HepG2 (cell line): ENCODE data around the gene OSM. TPM values are rescaled to one million over a fixed set of nuclear protein-coding genes. Genes with fewer than 3 reads are reported as not detected.

ENCODE experiments used
- ATAC-seq: fragments of 200-7000 bp; cut with Tn5 transposase; 3 replicates; pipeline ENCODE4 v1.9.1; 2020; ENCODE audit warnings: mild to moderate bottlenecking, moderate library complexity
- BruUV-seq: library from RNA; stranded (reverse); fragments of 400-500 nt; replicated peaks from 2 replicates; lab custom pipeline; 2021; lab: Mats Ljungman, UMichigan
- CTCF ChIA-PET: fragments of 300-600 bp; formaldehyde crosslinking; extraction: SDS; loops from one replicate; lab custom pipeline; 2021; ENCODE audit warnings: low total read pairs, inconsistent platforms, low intra/inter-chr PET ratio; lab: Yijun Ruan, JAX
- POLR2A ChIA-PET: fragments of 350-600 bp; sonication (Branson Sonifier 250); formaldehyde crosslinking; loops from one replicate; lab custom pipeline; 2020; ENCODE audit warnings: antibody characterized with exemption, inconsistent platforms; lab: Yijun Ruan, JAX
- DNase-seq: peaks from one replicate; pipeline ENCODE4 v3.0.0-alpha.2; 2015; ENCODE audit warnings: low spot score
- FAIRE-seq: peaks from 3 replicates; lab custom pipeline; 2011; peaks lifted over from hg19 to GRCh38; lab: Jason Lieb, UNC
- H2AFZ ChIP-seq: one replicate; pipeline ENCODE4 v1.6.1; 2011; ENCODE audit warnings: low read length, inconsistent platforms
- H3K27ac ChIP-seq: fragments of 300-600 bp; 3 replicates; pipeline ENCODE4 v1.8.0; 2011; ENCODE audit warnings: mixed run types, mild to moderate bottlenecking, mixed read lengths, low read length, inconsistent platforms; ENCODE audit not compliant: insufficient read depth; ENCODE audit errors: extremely low read length
- H3K27me3 ChIP-seq, 2 experiments: fragments of 200-600 bp in 1 of 2; 2 replicates in 1 of 2; 3 replicates in 1 of 2; pipeline versions ENCODE4 v1.6.0 to v1.8.0; 2011; ENCODE audit warnings: low read length in 2 of 2, mild to moderate bottlenecking in 2 of 2, moderate library complexity in 2 of 2, inconsistent platforms in 1 of 2; ENCODE audit not compliant: insufficient read depth in 2 of 2, control insufficient read depth in 1 of 2
- H3K36me3 ChIP-seq, 2 experiments: fragments of 200-600 bp in 1 of 2; replicated peaks in 1 of 2; 2 replicates in 1 of 2; 3 replicates in 1 of 2; pipeline versions ENCODE4 v1.5.1 to v1.8.0; 2011; ENCODE audit warnings: low read length in 2 of 2, inconsistent platforms in 1 of 2; ENCODE audit not compliant: insufficient read depth in 2 of 2, control insufficient read depth in 1 of 2
- H3K4me1 ChIP-seq: 2 replicates; pipeline ENCODE4 v1.5.1; 2012; ENCODE audit warnings: low read length, inconsistent platforms; ENCODE audit not compliant: insufficient read depth
- H3K4me2 ChIP-seq: 2 replicates; pipeline ENCODE4 v1.6.0; 2011; ENCODE audit warnings: low read depth, low read length, inconsistent platforms
- H3K4me3 ChIP-seq, 3 experiments: fragments of 200-600 bp in 1 of 3; sonication (generic), shearing (Covaris generic) in 1 of 3; replicated peaks in 1 of 3; 2 replicates each; pipeline ENCODE4 v1.5.1; 2011 to 2016; ENCODE audit warnings: low read length in 3 of 3, inconsistent platforms in 2 of 3, low read depth in 2 of 3, mild to moderate bottlenecking in 2 of 3, control low read depth in 1 of 3, mixed read lengths in 1 of 3; ENCODE audit not compliant: insufficient read depth in 1 of 3
- H3K79me2 ChIP-seq: one replicate; pipeline ENCODE4 v1.6.1; 2011; ENCODE audit warnings: low read length, inconsistent platforms; ENCODE audit not compliant: insufficient read depth
- H3K9ac ChIP-seq: 2 replicates; pipeline ENCODE4 v1.6.0; 2011; ENCODE audit warnings: mild to moderate bottlenecking, low read depth, low read length, inconsistent platforms; ENCODE audit not compliant: insufficient read depth
- H3K9me3 ChIP-seq: 2 replicates; pipeline ENCODE4 v1.5.1; 2012; ENCODE audit warnings: mild to moderate bottlenecking, low read length
- H4K20me1 ChIP-seq: 2 replicates; pipeline ENCODE4 v1.6.0; 2011; ENCODE audit warnings: inconsistent platforms, mild to moderate bottlenecking, low read length, moderate library complexity; ENCODE audit not compliant: insufficient read depth
- CAMTA2 ChIP-seq: sonication (generic); formaldehyde crosslinking; IDR thresholded peaks from 2 replicates; pipeline ENCODE4 v1.4.0; 2020; ENCODE audit warnings: mild to moderate bottlenecking, missing genetic modification reagents, borderline replicate concordance
- RBM22 ChIP-seq: fragments of 200-400 bp; formaldehyde crosslinking; optimal IDR thresholded peaks from 2 replicates; pipeline ENCODE3; 2017; ENCODE audit warnings: mild to moderate bottlenecking, low read length, moderate library complexity
- ZNF101 ChIP-seq: sonication (generic); formaldehyde crosslinking; IDR thresholded peaks from 2 replicates; pipeline ENCODE4 v1.4.0; 2020; ENCODE audit warnings: mild to moderate bottlenecking, low read depth, missing genetic modification reagents, borderline replicate concordance
- ZNF121 ChIP-seq: sonication (generic); formaldehyde crosslinking; IDR thresholded peaks from 2 replicates; pipeline ENCODE4 v1.5.0; 2020; ENCODE audit warnings: mild to moderate bottlenecking, missing genetic modification reagents
- ZNF670 ChIP-seq: sonication (generic); formaldehyde crosslinking; IDR thresholded peaks from 2 replicates; pipeline ENCODE4 v1.8.0; 2022; ENCODE audit warnings: mild to moderate bottlenecking, missing genetic modification reagents, borderline replicate concordance
- ZNF768 ChIP-seq: sonication (generic); formaldehyde crosslinking; IDR thresholded peaks from 2 replicates; pipeline ENCODE4 v1.4.0; 2020; ENCODE audit warnings: missing genetic modification reagents
- ZSCAN5A ChIP-seq: sonication (generic); formaldehyde crosslinking; IDR thresholded peaks from 2 replicates; pipeline ENCODE4 v1.8.0; 2022; ENCODE audit warnings: mild to moderate bottlenecking, missing genetic modification reagents, borderline replicate concordance
- WGBS: methylation state at CpG from one replicate; pipeline ENCODE4 v1.1.6; 2017; ENCODE audit warnings: low lambda C conversion rate; 5-methylcytosine and 5-hydroxymethylcytosine counted together
- in situ Hi-C: cut with HindIII; loops from 2 replicates; pipeline ENCODE4 v1.10.0; 2017; ENCODE audit warnings: low pct_unique_long_range_greater_than_20kb; ENCODE audit not compliant: extremely low pct_ligation_motif_present
- intact Hi-C: fragments of 100-400 bp; cut with micrococcal nuclease; formaldehyde crosslinking; loops from one replicate; pipeline ENCODE4 v1.10.0; 2022; ENCODE audit not compliant: unreplicated experiment
- polyA plus RNA-seq, 8 experiments: library from polyadenylated mRNA; depleted of rRNA in 3 of 8; stranded (reverse) in 7 of 8; unstranded in 1 of 8; fragments of >200 nt; fragmentation: Illumina TruSeq in 4 of 8; extraction: Trizol in 4 of 8; gene quantifications; 2 replicates each; pipeline versions ENCODE4 v1.2.1 to v1.2.3, GENCODE V29; 2011 to 2016; ENCODE audit warnings: low read depth in 4 of 8, missing spikeins in 1 of 8, mixed read lengths in 1 of 8; ENCODE audit not compliant: insufficient read depth in 1 of 8
- total RNA-seq, 5 experiments: library from RNA; depleted of rRNA; stranded (reverse); fragments of >200 nt; fragmentation: Illumina TruSeq; extraction: Trizol; gene quantifications; 2 replicates each; pipeline ENCODE4 v1.2.3, GENCODE V29; 2016; ENCODE audit warnings: low read depth in 1 of 5

OSM gene
- total and polyA plus RNA-seq, 2 of the 13 experiments (the other 11 are each of a cell fraction or from before 2014, with no cell fraction given) = not detected

DNA sequence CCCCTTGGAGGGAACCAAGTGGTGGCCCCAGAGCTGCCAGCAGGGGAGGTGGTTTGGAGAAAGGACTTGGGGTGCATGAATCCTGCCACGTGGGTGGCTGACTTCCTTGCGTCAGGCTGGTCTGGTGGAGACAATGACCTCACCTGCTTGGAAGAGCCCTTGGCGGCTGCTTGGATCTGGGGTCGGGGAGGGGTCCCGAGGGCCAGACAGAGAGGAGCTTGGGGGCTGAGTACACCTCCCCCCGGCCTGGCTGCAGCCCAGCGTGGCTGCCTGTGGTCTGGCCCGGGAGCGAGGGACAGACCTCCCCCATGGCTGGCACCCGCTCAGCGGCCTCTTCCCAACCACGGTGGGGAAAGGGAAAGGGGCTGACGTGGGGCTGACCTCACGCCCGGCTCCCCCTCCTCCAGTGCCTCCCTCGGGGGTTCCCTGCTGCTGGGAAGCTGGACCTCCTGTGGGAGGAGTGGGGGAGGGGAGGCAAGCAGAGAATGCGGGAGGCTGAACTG is 33.9 kb downstream of the OSM start (continued):
- TF ChIP-seq RBM22 (no peak), CAMTA2 (no peak)

GRCh38 chr22:30230787-30231461 is 35.7 kb downstream of the OSM start:
- no peak overlapping the region for H3K9ac ChIP-seq
- BruUV-seq = no TSS peak
- H3K9me3 ChIP-seq = no peaks in the 10 kb centered on the region
- H2AFZ ChIP-seq = no peak overlapping the region
- 56% methylated on average over 4 of the region's 9 CpGs for WGBS
- DNase-seq = no peak
- CTCF ChIA-PET = no interaction called here
- no peaks in the 10 kb centered on the region for H4K20me1 ChIP-seq
- H3K27me3 ChIP-seq = peaks cover 11 to 50% of the 10 kb centered on the region in 2 experiments; a peak in 4 of 5 replicates
- H3K27ac ChIP-seq = no peak overlapping the region
- H3K36me3 ChIP-seq = no peaks in the 10 kb centered on the region
- no peak overlapping the region for H3K4me2 ChIP-seq
- ATAC-seq = no peak
- no peak overlapping the region for H3K4me3 ChIP-seq
- FAIRE-seq = no peak
- H3K4me1 ChIP-seq = peaks cover 41% of the 10 kb centered on the region
- no peaks in the 10 kb centered on the region for H3K79me2 ChIP-seq
- POLR2A ChIA-PET = no interaction called here
- intact Hi-C loops = no loop called here
- no peak for TF ChIP-seq ZSCAN5A
- TF ChIP-seq ZNF768 (CRISPR knock-in tag) = peak; percentile 82; the same call in 1 of the 2 replicates
- in situ Hi-C loops = no loop called here

DNA sequence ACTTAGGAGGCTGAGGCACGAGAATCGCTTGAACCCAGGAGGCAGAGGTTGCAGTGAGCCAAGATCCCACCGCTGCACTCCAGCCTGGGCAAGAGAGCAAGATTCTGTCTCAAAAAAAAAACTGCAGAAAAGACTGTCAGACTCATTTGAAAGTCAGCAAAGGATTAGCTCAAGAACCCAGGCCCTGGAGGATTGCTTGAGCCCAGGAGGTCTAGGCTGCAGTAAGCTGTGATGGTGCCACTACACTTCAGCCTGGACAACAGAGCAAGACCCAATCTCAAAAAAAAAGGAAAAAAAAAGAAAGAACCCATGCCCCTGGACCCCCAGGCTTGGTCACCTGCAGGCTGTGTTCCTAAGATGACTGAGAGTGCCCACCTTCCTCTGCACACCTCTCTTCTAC is 36.3 kb downstream of the OSM start:
- BruUV-seq = no TSS peak
- intact Hi-C loops = no loop called here
- CTCF ChIA-PET = no interaction called here

More for the DNA sequence above, 36.3 kb downstream of the OSM start:
- no peak overlapping the region for H2AFZ ChIP-seq
- peaks cover 38% of the 10 kb centered on the region for H3K4me1 ChIP-seq
- 62% methylated on average over 3 of the region's 3 CpGs for WGBS
- no peaks in the 10 kb centered on the region for H3K79me2 ChIP-seq
- no peak overlapping the region for H3K27ac ChIP-seq
- in situ Hi-C loops = no loop called here
- no peak for DNase-seq
- ATAC-seq = no peak
- no peaks in the 10 kb centered on the region for H3K9me3 ChIP-seq
- FAIRE-seq = no peak
- H4K20me1 ChIP-seq = no peaks in the 10 kb centered on the region
- H3K36me3 ChIP-seq = no peaks in the 10 kb centered on the region
- H3K27me3 ChIP-seq = peaks cover 11 to 50% of the 10 kb centered on the region in 2 experiments; a peak in 4 of 5 replicates
- no peak overlapping the region for H3K4me3 ChIP-seq
- no peak overlapping the region for H3K9ac ChIP-seq
- no peak overlapping the region for H3K4me2 ChIP-seq
- TF ChIP-seq ZNF101 (no peak), ZNF121 (0 out of 2 replicates have a peak, but pooled peaks have one; percentile 37), ZNF670 (no peak)
- POLR2A ChIA-PET = no interaction called here
